HepG2 (cell line): ENCODE data around the gene UTP15. TPM values are rescaled to one million over a fixed set of nuclear protein-coding genes. Genes with fewer than 3 reads are reported as not detected.

ENCODE experiments used
- HIVEP1 ChIP-seq: sonication (generic); formaldehyde crosslinking; IDR thresholded peaks from 2 replicates; pipeline ENCODE4 v1.4.0; 2020; ENCODE audit warnings: mild to moderate bottlenecking, missing genetic modification reagents
- HNF4A ChIP-seq: sonication (generic); formaldehyde crosslinking; IDR thresholded peaks from 2 replicates; pipeline ENCODE4 v1.4.0; 2020; ENCODE audit warnings: missing genetic modification reagents
- KDM1A ChIP-seq: IDR thresholded peaks from 2 replicates; pipeline ENCODE4 v1.6.1; 2016; ENCODE audit warnings: missing compliant biosample characterization
- KLF16 ChIP-seq, 2 experiments: sonication (generic) in 1 of 2; formaldehyde crosslinking in 1 of 2; IDR thresholded peaks; 2 replicates each; pipeline versions ENCODE4 v1.6.1 to v1.8.0; 2016 to 2023; ENCODE audit warnings: missing genetic modification reagents in 2 of 2, missing compliant biosample characterization in 1 of 2
- MEIS1 ChIP-seq: sonication (generic); formaldehyde crosslinking; IDR thresholded peaks from 2 replicates; pipeline ENCODE4 v1.9.0; 2021; ENCODE audit warnings: mild to moderate bottlenecking, missing genetic modification reagents, moderate library complexity, borderline replicate concordance
- NONO ChIP-seq, 2 experiments: fragments of 450-650 bp in 1 of 2; sonication (generic) in 1 of 2; formaldehyde crosslinking in 1 of 2; IDR thresholded peaks in 1 of 2; conservative IDR thresholded peaks in 1 of 2; 2 replicates each; pipeline versions ENCODE4 v1.6.1 to v1.8.0; 2017 to 2022; ENCODE audit warnings: mild to moderate bottlenecking in 1 of 2, missing genetic modification reagents in 1 of 2, moderate library complexity in 1 of 2
- SOX6 ChIP-seq, 2 experiments: fragments of 450-650 bp in 1 of 2; sonication (generic) in 1 of 2; formaldehyde crosslinking in 1 of 2; IDR thresholded peaks; 2 replicates each; pipeline versions ENCODE4 v1.4.0 to v1.6.1; 2017 to 2020; ENCODE audit warnings: antibody characterized with exemption in 1 of 2, mild to moderate bottlenecking in 1 of 2, missing genetic modification reagents in 1 of 2
- ZNF282 ChIP-seq: fragments of 450-650 bp; IDR thresholded peaks from 2 replicates; pipeline ENCODE4 v1.6.1; 2018; ENCODE audit not compliant: partially characterized antibody
- ZNF44 ChIP-seq: sonication (generic); formaldehyde crosslinking; IDR thresholded peaks from 2 replicates; pipeline ENCODE4 v1.5.1; 2020; ENCODE audit warnings: mild to moderate bottlenecking, missing genetic modification reagents
- ZNF564 ChIP-seq: sonication (generic); formaldehyde crosslinking; IDR thresholded peaks from 2 replicates; pipeline ENCODE4 v1.8.1; 2023; ENCODE audit warnings: mild to moderate bottlenecking, missing genetic modification reagents
- ZSCAN21 ChIP-seq: sonication (generic); formaldehyde crosslinking; IDR thresholded peaks from 2 replicates; pipeline ENCODE4 v1.8.0; 2022; ENCODE audit warnings: mild to moderate bottlenecking, missing genetic modification reagents, moderate library complexity, borderline replicate concordance
- polyA plus RNA-seq, 8 experiments: library from polyadenylated mRNA; depleted of rRNA in 3 of 8; stranded (reverse) in 7 of 8; unstranded in 1 of 8; fragments of >200 nt; fragmentation: Illumina TruSeq in 4 of 8; extraction: Trizol in 4 of 8; gene quantifications; 2 replicates each; pipeline versions ENCODE4 v1.2.1 to v1.2.3, GENCODE V29; 2011 to 2016; ENCODE audit warnings: low read depth in 4 of 8, missing spikeins in 1 of 8, mixed read lengths in 1 of 8; ENCODE audit not compliant: insufficient read depth in 1 of 8
- total RNA-seq, 5 experiments: library from RNA; depleted of rRNA; stranded (reverse); fragments of >200 nt; fragmentation: Illumina TruSeq; extraction: Trizol; gene quantifications; 2 replicates each; pipeline ENCODE4 v1.2.3, GENCODE V29; 2016; ENCODE audit warnings: low read depth in 1 of 5
- TF ChIP-seq, protein P1 (sequence below): sonication (generic); formaldehyde crosslinking; IDR thresholded peaks from 2 replicates; pipeline ENCODE4 v1.8.0; 2022; ENCODE audit warnings: missing genetic modification reagents, mild to moderate bottlenecking, inconsistent platforms, borderline replicate concordance
- TF ChIP-seq, protein P2 (sequence below): sonication (generic); formaldehyde crosslinking; IDR thresholded peaks from 2 replicates; pipeline ENCODE4 v1.5.0; 2020; ENCODE audit warnings: mild to moderate bottlenecking, missing genetic modification reagents
- TF ChIP-seq, protein P3 (sequence below): sonication (generic); formaldehyde crosslinking; IDR thresholded peaks from 2 replicates; pipeline ENCODE4 v1.4.0; 2020; ENCODE audit warnings: missing genetic modification reagents
- TF ChIP-seq, protein P4 (sequence below), 2 experiments: sonication (generic) in 1 of 2; formaldehyde crosslinking in 1 of 2; IDR thresholded peaks; 2 replicates each; pipeline versions ENCODE4 v1.6.1 to v1.9.0; 2014 to 2022; ENCODE audit warnings: antibody characterized with exemption in 1 of 2, borderline replicate concordance in 1 of 2, inconsistent platforms in 1 of 2, low read depth in 1 of 2, missing genetic modification reagents in 1 of 2

Gene UTP15
- total and polyA plus RNA-seq, 2 of the 13 experiments (the other 11 are each of a cell fraction or from before 2014, with no cell fraction given): 7.3 to 35.8 TPM

- TF ChIP-seq ZNF44 (CRISPR knock-in tag) (no peak; the same call in 1 of the 2 replicates), NONO (IDR thresholded peaks at IDR 0.05) (no peak), NONO (CRISPR knock-in tag; conservative IDR thresholded peaks at IDR 0.05) (no peak), ZNF564 (CRISPR knock-in tag) (peak; percentile 78; the same call in 1 of the 2 replicates), KDM1A (no peak), ZSCAN21 (peak; percentile 44), KLF16 (CRISPR knock-in tag; IDR thresholded peaks at IDR 0.05) (peak in 1 of 2 experiments; percentile 45; a peak in 1 of 4 replicates), MEIS1 (CRISPR knock-in tag) (no peak; the same call in 1 of the 2 replicates), HIVEP1 (CRISPR knock-in tag) (no peak), ZNF282 (no peak), HNF4A (CRISPR knock-in tag) (no peak), SOX6 (IDR thresholded peaks at IDR 0.05) (no peak), SOX6 (CRISPR knock-in tag; IDR thresholded peaks at IDR 0.05) (no peak; the same call in 1 of the 2 replicates)
- TF ChIP-seq, protein P1, sequence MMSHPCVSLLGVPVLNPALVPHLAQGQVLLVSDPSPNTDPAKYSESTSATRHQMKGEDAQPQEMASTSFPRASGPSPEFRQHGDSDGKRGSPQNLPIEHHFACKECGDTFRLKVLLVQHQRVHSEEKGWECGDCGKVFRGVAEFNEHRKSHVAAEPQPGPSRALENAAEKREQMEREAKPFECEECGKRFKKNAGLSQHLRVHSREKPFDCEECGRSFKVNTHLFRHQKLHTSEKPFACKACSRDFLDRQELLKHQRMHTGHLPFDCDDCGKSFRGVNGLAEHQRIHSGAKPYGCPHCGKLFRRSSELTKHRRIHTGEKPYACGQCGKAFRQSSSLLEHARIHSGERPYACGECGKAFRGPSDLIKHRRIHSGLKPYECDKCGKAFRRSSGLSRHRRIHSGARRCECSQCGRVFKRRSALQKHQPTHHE: no peak; the same call in 1 of the 2 replicates
- TF ChIP-seq, protein P2, sequence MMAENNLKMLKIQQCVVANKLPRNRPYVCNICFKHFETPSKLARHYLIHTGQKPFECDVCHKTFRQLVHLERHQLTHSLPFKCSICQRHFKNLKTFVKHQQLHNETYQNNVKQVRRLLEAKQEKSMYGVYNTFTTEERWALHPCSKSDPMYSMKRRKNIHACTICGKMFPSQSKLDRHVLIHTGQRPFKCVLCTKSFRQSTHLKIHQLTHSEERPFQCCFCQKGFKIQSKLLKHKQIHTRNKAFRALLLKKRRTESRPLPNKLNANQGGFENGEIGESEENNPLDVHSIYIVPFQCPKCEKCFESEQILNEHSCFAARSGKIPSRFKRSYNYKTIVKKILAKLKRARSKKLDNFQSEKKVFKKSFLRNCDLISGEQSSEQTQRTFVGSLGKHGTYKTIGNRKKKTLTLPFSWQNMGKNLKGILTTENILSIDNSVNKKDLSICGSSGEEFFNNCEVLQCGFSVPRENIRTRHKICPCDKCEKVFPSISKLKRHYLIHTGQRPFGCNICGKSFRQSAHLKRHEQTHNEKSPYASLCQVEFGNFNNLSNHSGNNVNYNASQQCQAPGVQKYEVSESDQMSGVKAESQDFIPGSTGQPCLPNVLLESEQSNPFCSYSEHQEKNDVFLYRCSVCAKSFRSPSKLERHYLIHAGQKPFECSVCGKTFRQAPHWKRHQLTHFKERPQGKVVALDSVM: no peak
- TF ChIP-seq, protein P3, sequence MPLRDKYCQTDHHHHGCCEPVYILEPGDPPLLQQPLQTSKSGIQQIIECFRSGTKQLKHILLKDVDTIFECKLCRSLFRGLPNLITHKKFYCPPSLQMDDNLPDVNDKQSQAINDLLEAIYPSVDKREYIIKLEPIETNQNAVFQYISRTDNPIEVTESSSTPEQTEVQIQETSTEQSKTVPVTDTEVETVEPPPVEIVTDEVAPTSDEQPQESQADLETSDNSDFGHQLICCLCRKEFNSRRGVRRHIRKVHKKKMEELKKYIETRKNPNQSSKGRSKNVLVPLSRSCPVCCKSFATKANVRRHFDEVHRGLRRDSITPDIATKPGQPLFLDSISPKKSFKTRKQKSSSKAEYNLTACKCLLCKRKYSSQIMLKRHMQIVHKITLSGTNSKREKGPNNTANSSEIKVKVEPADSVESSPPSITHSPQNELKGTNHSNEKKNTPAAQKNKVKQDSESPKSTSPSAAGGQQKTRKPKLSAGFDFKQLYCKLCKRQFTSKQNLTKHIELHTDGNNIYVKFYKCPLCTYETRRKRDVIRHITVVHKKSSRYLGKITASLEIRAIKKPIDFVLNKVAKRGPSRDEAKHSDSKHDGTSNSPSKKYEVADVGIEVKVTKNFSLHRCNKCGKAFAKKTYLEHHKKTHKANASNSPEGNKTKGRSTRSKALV (CRISPR knock-in tag): no peak; the same call in 1 of the 2 replicates
- TF ChIP-seq, protein P4, sequence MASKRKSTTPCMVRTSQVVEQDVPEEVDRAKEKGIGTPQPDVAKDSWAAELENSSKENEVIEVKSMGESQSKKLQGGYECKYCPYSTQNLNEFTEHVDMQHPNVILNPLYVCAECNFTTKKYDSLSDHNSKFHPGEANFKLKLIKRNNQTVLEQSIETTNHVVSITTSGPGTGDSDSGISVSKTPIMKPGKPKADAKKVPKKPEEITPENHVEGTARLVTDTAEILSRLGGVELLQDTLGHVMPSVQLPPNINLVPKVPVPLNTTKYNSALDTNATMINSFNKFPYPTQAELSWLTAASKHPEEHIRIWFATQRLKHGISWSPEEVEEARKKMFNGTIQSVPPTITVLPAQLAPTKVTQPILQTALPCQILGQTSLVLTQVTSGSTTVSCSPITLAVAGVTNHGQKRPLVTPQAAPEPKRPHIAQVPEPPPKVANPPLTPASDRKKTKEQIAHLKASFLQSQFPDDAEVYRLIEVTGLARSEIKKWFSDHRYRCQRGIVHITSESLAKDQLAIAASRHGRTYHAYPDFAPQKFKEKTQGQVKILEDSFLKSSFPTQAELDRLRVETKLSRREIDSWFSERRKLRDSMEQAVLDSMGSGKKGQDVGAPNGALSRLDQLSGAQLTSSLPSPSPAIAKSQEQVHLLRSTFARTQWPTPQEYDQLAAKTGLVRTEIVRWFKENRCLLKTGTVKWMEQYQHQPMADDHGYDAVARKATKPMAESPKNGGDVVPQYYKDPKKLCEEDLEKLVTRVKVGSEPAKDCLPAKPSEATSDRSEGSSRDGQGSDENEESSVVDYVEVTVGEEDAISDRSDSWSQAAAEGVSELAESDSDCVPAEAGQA (IDR thresholded peaks at IDR 0.05; ENCODE audit: low read depth): no peak
- TF ChIP-seq, protein P4 (CRISPR knock-in tag; IDR thresholded peaks at IDR 0.05; ENCODE audit: borderline replicate concordance): no peak
These were observed 60.6 kb downstream of the UTP15 start, which contains the start of gene ARHGEF28 (continued) for GRCh38 chr5:73625944-73626811.
